Thyroid gland (tissue), 4 donors: ENCODE results near the gene TCOF1.

Experiments
- POLR2A ChIP-seq, 2 donors: fragments of 450-650 bp; IDR thresholded peaks; one replicate each; pipeline ENCODE4 v1.6.1; 2017; ENCODE audit warnings: antibody characterized with exemption in 2 of 2, mild to moderate bottlenecking in 2 of 2, moderate library complexity in 1 of 2
- TF ChIP-seq, protein P1 (sequence below), 6 experiments: fragments of 200-600 bp in 3 of 6; fragments of 450-650 bp in 3 of 6; sonication (generic) in 3 of 6; IDR thresholded peaks; one replicate each; pipeline ENCODE4 v1.5.1; 2016 to 2019; ENCODE audit warnings: antibody characterized with exemption in 6 of 6, mild to moderate bottlenecking in 2 of 6, inconsistent platforms in 1 of 6, moderate library complexity in 1 of 6

- TF ChIP-seq, protein P1, sequence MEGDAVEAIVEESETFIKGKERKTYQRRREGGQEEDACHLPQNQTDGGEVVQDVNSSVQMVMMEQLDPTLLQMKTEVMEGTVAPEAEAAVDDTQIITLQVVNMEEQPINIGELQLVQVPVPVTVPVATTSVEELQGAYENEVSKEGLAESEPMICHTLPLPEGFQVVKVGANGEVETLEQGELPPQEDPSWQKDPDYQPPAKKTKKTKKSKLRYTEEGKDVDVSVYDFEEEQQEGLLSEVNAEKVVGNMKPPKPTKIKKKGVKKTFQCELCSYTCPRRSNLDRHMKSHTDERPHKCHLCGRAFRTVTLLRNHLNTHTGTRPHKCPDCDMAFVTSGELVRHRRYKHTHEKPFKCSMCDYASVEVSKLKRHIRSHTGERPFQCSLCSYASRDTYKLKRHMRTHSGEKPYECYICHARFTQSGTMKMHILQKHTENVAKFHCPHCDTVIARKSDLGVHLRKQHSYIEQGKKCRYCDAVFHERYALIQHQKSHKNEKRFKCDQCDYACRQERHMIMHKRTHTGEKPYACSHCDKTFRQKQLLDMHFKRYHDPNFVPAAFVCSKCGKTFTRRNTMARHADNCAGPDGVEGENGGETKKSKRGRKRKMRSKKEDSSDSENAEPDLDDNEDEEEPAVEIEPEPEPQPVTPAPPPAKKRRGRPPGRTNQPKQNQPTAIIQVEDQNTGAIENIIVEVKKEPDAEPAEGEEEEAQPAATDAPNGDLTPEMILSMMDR (IDR thresholded peaks at IDR 0.05), result no peak
- TF ChIP-seq POLR2A (IDR thresholded peaks at IDR 0.05), result no peak
Observed at GRCh38 chr5:150346592-150346991, 10.9 kb upstream of the TCOF1 start.
